HepG2 (cell line): ENCODE data around the gene GJD3. TPM values are rescaled to one million over a fixed set of nuclear protein-coding genes. Genes with fewer than 3 reads are reported as not detected.

ENCODE experiments used
- CCAR2 ChIP-seq: fragments of 200-400 bp; formaldehyde crosslinking; optimal IDR thresholded peaks from 2 replicates; pipeline ENCODE3; 2018; ENCODE audit warnings: low read depth, mild to moderate bottlenecking, low read length, moderate library complexity
- CREM ChIP-seq, 2 experiments: sonication (generic) in 1 of 2; formaldehyde crosslinking in 1 of 2; IDR thresholded peaks; 2 replicates each; pipeline versions ENCODE4 v1.4.0 to v1.6.1; 2016 to 2020; ENCODE audit warnings: antibody characterized with exemption in 1 of 2, mild to moderate bottlenecking in 1 of 2, missing genetic modification reagents in 1 of 2
- DNMT3B ChIP-seq: conservative IDR thresholded peaks from 2 replicates; pipeline ENCODE4 v1.6.1; 2016; ENCODE audit warnings: missing biosample characterization, control low read depth
- HDAC2 ChIP-seq: sonication (generic); formaldehyde crosslinking; IDR thresholded peaks from 2 replicates; pipeline ENCODE4 v1.4.0; 2020; ENCODE audit warnings: missing genetic modification reagents
- IKZF1 ChIP-seq: fragments of 450-650 bp; IDR thresholded peaks from 2 replicates; pipeline ENCODE4 v1.7.1; 2016
- KMT2B ChIP-seq: IDR thresholded peaks from 2 replicates; pipeline ENCODE4 v1.6.1; 2016; ENCODE audit warnings: missing genetic modification reagents, missing compliant biosample characterization
- NFE2L1 ChIP-seq: sonication (generic); formaldehyde crosslinking; IDR thresholded peaks from 2 replicates; pipeline ENCODE4 v1.4.0; 2020; ENCODE audit warnings: missing genetic modification reagents, mild to moderate bottlenecking, borderline replicate concordance
- RBM39 ChIP-seq: fragments of 200-400 bp; formaldehyde crosslinking; IDR thresholded peaks from one replicate; pipeline ENCODE4 v1.6.1; 2018; ENCODE audit warnings: antibody characterized with exemption, mild to moderate bottlenecking, low read depth, low read length; ENCODE audit not compliant: poor library complexity, severe bottlenecking
- SIN3A ChIP-seq: IDR thresholded peaks from 2 replicates; pipeline ENCODE4 v1.6.1; 2011; ENCODE audit warnings: low read depth, mild to moderate bottlenecking, control low read depth, low read length, borderline replicate concordance
- SUZ12 ChIP-seq: fragments of 150-350 bp; IDR thresholded peaks from 2 replicates; pipeline ENCODE4 v1.6.1; 2014; ENCODE audit warnings: low read depth, low read length
- ZNF101 ChIP-seq: sonication (generic); formaldehyde crosslinking; IDR thresholded peaks from 2 replicates; pipeline ENCODE4 v1.4.0; 2020; ENCODE audit warnings: mild to moderate bottlenecking, low read depth, missing genetic modification reagents, borderline replicate concordance
- ZNF12 ChIP-seq: sonication (generic); formaldehyde crosslinking; IDR thresholded peaks from 2 replicates; pipeline ENCODE4 v1.5.0; 2020; ENCODE audit warnings: missing genetic modification reagents
- ZNF235 ChIP-seq: sonication (generic); formaldehyde crosslinking; IDR thresholded peaks from 2 replicates; pipeline ENCODE4 v1.8.1; 2023; ENCODE audit warnings: mild to moderate bottlenecking, missing genetic modification reagents, borderline replicate concordance
- ZNF484 ChIP-seq: sonication (generic); formaldehyde crosslinking; IDR thresholded peaks from 2 replicates; pipeline ENCODE4 v1.5.1; 2020; ENCODE audit warnings: mild to moderate bottlenecking, low read depth, missing genetic modification reagents, borderline replicate concordance
- ZNF564 ChIP-seq: sonication (generic); formaldehyde crosslinking; IDR thresholded peaks from 2 replicates; pipeline ENCODE4 v1.8.1; 2023; ENCODE audit warnings: mild to moderate bottlenecking, missing genetic modification reagents
- polyA plus RNA-seq, 8 experiments: library from polyadenylated mRNA; depleted of rRNA in 3 of 8; stranded (reverse) in 7 of 8; unstranded in 1 of 8; fragments of >200 nt; fragmentation: Illumina TruSeq in 4 of 8; extraction: Trizol in 4 of 8; gene quantifications; 2 replicates each; pipeline versions ENCODE4 v1.2.1 to v1.2.3, GENCODE V29; 2011 to 2016; ENCODE audit warnings: low read depth in 4 of 8, missing spikeins in 1 of 8, mixed read lengths in 1 of 8; ENCODE audit not compliant: insufficient read depth in 1 of 8
- total RNA-seq, 5 experiments: library from RNA; depleted of rRNA; stranded (reverse); fragments of >200 nt; fragmentation: Illumina TruSeq; extraction: Trizol; gene quantifications; 2 replicates each; pipeline ENCODE4 v1.2.3, GENCODE V29; 2016; ENCODE audit warnings: low read depth in 1 of 5
- TF ChIP-seq, protein P1 (sequence below): sonication (generic); formaldehyde crosslinking; IDR thresholded peaks from 2 replicates; pipeline ENCODE4 v1.4.0; 2020; ENCODE audit warnings: missing genetic modification reagents
- TF ChIP-seq, protein P2 (sequence below): IDR thresholded peaks from 2 replicates; pipeline ENCODE4 v1.6.1; 2016; ENCODE audit warnings: control low read depth
- TF ChIP-seq, protein P3 (sequence below): sonication (generic); formaldehyde crosslinking; IDR thresholded peaks from 2 replicates; pipeline ENCODE4 v1.4.0; 2020; ENCODE audit warnings: low read depth, missing genetic modification reagents
- TF ChIP-seq, protein P4 (sequence below): sonication (generic); formaldehyde crosslinking; conservative IDR thresholded peaks from 2 replicates; pipeline ENCODE4 v1.4.0; 2020; ENCODE audit warnings: missing genetic modification reagents
- TF ChIP-seq, protein P5 (sequence below), 2 experiments: fragments of 450-650 bp in 1 of 2; sonication (generic) in 1 of 2; formaldehyde crosslinking; IDR thresholded peaks; 2 replicates each; pipeline versions ENCODE4 v1.5.0 to v1.8.0; 2020 to 2022; ENCODE audit warnings: mild to moderate bottlenecking in 1 of 2, missing genetic modification reagents in 1 of 2

GJD3 gene
- total and polyA plus RNA-seq, 2 of the 13 experiments (the other 11 are each of a cell fraction or from before 2014, with no cell fraction given), result not detected

DNA sequence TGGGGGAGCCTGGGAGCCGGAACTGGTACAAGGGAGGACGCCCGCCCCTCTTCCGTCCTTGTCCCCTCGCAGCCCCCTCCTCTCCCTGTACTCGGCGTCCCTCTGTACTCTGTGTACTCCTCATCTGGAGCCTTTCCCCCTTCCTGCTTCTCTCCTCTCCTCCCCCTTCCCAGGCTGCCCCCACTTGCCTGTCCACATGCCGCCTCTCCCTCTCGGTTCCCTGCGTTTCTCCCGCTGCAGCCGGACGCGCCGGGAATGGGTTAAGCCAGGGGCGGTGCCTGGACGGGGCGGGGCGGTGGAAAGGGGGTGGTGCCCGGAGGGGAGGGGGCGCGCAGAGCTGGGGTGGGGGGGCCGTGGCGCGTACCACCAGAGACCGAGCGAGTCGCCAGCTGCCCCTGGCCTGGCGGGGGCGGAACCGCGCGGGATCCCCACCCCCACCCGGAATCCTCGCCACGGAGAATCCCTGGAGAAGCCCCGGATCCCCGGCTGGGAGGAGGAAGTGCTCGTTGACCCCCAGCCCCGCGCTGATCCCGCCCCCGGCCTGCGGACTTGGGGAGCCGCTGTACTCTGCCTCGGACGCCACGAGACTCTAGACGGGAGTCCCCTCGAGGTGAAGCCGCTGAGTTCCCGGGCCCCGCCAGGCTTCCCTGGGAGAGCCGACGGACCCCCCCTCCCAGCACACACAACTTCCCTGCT is 22.6 kb downstream of the GJD3 start (continued):
- TF ChIP-seq, protein P1, sequence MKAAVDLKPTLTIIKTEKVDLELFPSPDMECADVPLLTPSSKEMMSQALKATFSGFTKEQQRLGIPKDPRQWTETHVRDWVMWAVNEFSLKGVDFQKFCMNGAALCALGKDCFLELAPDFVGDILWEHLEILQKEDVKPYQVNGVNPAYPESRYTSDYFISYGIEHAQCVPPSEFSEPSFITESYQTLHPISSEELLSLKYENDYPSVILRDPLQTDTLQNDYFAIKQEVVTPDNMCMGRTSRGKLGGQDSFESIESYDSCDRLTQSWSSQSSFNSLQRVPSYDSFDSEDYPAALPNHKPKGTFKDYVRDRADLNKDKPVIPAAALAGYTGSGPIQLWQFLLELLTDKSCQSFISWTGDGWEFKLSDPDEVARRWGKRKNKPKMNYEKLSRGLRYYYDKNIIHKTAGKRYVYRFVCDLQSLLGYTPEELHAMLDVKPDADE (CRISPR knock-in tag), result no peak
- TF ChIP-seq RBM39, result peak; percentile 12
- no peak for TF ChIP-seq ZNF12 (CRISPR knock-in tag)
- no peak for TF ChIP-seq NFE2L1 (CRISPR knock-in tag)
- TF ChIP-seq ZNF564 (CRISPR knock-in tag), result 0 out of 2 replicates have a peak, but pooled peaks have one; percentile 43
- peak; percentile 24; the same call in 1 of the 2 replicates for TF ChIP-seq HDAC2 (CRISPR knock-in tag)
- no peak for TF ChIP-seq ZNF101 (CRISPR knock-in tag)
- no peak for TF ChIP-seq KMT2B (CRISPR knock-in tag)
- TF ChIP-seq, protein P2, sequence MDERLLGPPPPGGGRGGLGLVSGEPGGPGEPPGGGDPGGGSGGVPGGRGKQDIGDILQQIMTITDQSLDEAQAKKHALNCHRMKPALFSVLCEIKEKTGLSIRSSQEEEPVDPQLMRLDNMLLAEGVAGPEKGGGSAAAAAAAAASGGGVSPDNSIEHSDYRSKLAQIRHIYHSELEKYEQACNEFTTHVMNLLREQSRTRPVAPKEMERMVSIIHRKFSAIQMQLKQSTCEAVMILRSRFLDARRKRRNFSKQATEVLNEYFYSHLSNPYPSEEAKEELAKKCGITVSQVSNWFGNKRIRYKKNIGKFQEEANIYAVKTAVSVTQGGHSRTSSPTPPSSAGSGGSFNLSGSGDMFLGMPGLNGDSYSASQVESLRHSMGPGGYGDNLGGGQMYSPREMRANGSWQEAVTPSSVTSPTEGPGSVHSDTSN, result no peak
- TF ChIP-seq CCAR2, result no peak
- TF ChIP-seq, protein P3, sequence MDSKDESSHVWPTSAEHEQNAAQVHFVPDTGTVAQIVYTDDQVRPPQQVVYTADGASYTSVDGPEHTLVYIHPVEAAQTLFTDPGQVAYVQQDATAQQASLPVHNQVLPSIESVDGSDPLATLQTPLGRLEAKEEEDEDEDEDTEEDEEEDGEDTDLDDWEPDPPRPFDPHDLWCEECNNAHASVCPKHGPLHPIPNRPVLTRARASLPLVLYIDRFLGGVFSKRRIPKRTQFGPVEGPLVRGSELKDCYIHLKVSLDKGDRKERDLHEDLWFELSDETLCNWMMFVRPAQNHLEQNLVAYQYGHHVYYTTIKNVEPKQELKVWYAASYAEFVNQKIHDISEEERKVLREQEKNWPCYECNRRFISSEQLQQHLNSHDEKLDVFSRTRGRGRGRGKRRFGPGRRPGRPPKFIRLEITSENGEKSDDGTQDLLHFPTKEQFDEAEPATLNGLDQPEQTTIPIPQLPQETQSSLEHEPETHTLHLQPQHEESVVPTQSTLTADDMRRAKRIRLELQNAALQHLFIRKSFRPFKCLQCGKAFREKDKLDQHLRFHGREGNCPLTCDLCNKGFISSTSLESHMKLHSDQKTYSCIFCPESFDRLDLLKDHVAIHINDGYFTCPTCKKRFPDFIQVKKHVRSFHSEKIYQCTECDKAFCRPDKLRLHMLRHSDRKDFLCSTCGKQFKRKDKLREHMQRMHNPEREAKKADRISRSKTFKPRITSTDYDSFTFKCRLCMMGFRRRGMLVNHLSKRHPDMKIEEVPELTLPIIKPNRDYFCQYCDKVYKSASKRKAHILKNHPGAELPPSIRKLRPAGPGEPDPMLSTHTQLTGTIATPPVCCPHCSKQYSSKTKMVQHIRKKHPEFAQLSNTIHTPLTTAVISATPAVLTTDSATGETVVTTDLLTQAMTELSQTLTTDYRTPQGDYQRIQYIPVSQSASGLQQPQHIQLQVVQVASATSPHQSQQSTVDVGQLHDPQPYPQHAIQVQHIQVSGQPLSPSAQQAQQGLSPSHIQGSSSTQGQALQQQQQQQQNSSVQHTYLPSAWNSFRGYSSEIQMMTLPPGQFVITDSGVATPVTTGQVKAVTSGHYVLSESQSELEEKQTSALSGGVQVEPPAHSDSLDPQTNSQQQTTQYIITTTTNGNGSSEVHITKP (CRISPR knock-in tag), result peak; percentile 89; the same call in 1 of the 2 replicates
- TF ChIP-seq DNMT3B (CRISPR knock-in tag), result no peak
- no peak for TF ChIP-seq IKZF1
- TF ChIP-seq, protein P4, sequence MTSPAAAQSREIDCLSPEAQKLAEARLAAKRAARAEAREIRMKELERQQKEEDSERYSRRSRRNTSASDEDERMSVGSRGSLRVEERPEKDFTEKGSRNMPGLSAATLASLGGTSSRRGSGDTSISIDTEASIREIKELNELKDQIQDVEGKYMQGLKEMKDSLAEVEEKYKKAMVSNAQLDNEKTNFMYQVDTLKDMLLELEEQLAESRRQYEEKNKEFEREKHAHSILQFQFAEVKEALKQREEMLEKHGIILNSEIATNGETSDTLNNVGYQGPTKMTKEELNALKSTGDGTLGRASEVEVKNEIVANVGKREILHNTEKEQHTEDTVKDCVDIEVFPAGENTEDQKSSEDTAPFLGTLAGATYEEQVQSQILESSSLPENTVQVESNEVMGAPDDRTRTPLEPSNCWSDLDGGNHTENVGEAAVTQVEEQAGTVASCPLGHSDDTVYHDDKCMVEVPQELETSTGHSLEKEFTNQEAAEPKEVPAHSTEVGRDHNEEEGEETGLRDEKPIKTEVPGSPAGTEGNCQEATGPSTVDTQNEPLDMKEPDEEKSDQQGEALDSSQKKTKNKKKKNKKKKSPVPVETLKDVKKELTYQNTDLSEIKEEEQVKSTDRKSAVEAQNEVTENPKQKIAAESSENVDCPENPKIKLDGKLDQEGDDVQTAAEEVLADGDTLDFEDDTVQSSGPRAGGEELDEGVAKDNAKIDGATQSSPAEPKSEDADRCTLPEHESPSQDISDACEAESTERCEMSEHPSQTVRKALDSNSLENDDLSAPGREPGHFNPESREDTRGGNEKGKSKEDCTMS (CRISPR knock-in tag), result no peak
- no peak for TF ChIP-seq CREM (IDR thresholded peaks at IDR 0.05)
- no peak for TF ChIP-seq CREM (CRISPR knock-in tag; IDR thresholded peaks at IDR 0.05)
- TF ChIP-seq SUZ12, result no peak
- 0 out of 2 replicates have a peak, but pooled peaks have one; percentile 18 for TF ChIP-seq ZNF235 (CRISPR knock-in tag)
- no peak for TF ChIP-seq ZNF484 (CRISPR knock-in tag)
- TF ChIP-seq, protein P5, sequence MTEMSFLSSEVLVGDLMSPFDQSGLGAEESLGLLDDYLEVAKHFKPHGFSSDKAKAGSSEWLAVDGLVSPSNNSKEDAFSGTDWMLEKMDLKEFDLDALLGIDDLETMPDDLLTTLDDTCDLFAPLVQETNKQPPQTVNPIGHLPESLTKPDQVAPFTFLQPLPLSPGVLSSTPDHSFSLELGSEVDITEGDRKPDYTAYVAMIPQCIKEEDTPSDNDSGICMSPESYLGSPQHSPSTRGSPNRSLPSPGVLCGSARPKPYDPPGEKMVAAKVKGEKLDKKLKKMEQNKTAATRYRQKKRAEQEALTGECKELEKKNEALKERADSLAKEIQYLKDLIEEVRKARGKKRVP (CRISPR knock-in tag; IDR thresholded peaks at IDR 0.05), result no peak
- TF ChIP-seq SIN3A, result peak; percentile 85; the same call in 1 of the 2 replicates
